ENCODE results near the gene RPL3. TPM values are rescaled to one million over a fixed set of nuclear protein-coding genes. Genes with fewer than 3 reads are reported as not detected.
A peak's percentile ranks its signal among the peaks of the same experiment; 100 is the strongest.

Gene RPL3
- total RNA-seq, 2 donors from 2014 or later: 2,218 to 2,701 TPM

DNA sequence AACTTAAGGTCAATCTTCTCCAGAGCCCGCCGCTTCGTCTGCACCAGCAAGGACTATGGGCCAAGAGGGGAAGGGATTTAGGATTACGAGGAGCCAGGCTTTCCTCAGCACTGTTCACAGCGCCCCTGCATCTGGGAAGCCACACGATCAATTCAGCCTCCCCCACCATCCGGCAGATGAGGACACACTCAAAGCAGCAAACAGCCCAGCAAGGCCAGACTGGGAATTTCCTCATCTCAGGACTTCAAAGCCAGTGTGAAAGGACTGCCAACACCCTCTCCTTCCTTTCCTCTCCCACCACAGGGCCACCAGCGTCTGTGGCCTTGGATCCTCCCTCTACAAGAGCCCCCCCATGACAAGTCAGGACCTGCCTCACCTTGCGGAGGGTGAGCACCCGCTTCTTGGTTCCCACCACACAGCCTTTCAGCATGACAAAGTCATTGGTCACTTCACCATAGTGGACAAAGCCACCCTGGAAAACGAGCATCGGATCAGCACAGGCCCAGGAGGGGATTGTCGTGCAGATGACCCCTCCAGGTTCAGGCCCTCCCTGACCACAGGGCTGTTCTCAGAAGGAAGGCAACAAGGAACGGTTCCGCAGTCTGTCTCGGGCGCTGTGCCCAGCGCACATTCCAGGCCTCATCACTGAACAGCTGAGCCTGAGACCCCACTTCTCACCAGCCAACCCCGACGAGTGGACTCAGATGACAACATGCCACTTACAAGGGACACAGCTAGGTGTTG is 6.0 kb downstream of the RPL3 start:
- 94 to 96% methylated on average over 18 to 20 of the region's 20 CpGs for WGBS, 2 experiments (ENCODE audit: insufficient coverage in 1 of 2, insufficient read length in 1 of 2)
- peaks cover 82% of the 10 kb centered on the region for H3K36me3 Mint-ChIP-seq (ENCODE audit: low read depth)
- H3K27ac ChIP-seq (ENCODE audit: low read depth, low read length): peak overlapping the region; percentile 6
- H3K27me3 Mint-ChIP-seq (ENCODE audit: insufficient read depth): no peaks in the 10 kb centered on the region
- H3K9me3 Mint-ChIP-seq: no peaks in the 10 kb centered on the region
- H3K4me1 Mint-ChIP-seq: peaks cover 39% of the 10 kb centered on the region
- TF ChIP-seq, protein P1, sequence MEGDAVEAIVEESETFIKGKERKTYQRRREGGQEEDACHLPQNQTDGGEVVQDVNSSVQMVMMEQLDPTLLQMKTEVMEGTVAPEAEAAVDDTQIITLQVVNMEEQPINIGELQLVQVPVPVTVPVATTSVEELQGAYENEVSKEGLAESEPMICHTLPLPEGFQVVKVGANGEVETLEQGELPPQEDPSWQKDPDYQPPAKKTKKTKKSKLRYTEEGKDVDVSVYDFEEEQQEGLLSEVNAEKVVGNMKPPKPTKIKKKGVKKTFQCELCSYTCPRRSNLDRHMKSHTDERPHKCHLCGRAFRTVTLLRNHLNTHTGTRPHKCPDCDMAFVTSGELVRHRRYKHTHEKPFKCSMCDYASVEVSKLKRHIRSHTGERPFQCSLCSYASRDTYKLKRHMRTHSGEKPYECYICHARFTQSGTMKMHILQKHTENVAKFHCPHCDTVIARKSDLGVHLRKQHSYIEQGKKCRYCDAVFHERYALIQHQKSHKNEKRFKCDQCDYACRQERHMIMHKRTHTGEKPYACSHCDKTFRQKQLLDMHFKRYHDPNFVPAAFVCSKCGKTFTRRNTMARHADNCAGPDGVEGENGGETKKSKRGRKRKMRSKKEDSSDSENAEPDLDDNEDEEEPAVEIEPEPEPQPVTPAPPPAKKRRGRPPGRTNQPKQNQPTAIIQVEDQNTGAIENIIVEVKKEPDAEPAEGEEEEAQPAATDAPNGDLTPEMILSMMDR (conservative IDR thresholded peaks at IDR 0.05): no peak
- no peaks in the 10 kb centered on the region for H3K9me3 ChIP-seq (ENCODE audit: control insufficient read depth, low read length)
- peak overlapping the region; percentile 82 for H3K27ac Mint-ChIP-seq
- DNase-seq: no peak
- peak overlapping the region; percentile 29 for H3K9ac ChIP-seq (ENCODE audit: extremely low read depth, low read length, poor library complexity, severe bottlenecking)
- peaks cover 71% of the 10 kb centered on the region for H3K36me3 ChIP-seq (ENCODE audit: control insufficient read depth, insufficient read depth, low read length)
- H3K4me3 ChIP-seq (ENCODE audit: low read length): peak overlapping the region; percentile 18
- H3K27me3 ChIP-seq (ENCODE audit: control insufficient read depth, insufficient read depth, low read length, poor library complexity, severe bottlenecking): no peaks in the 10 kb centered on the region
- H3K4me3 Mint-ChIP-seq: no peak overlapping the region
- H3K4me1 ChIP-seq (ENCODE audit: control insufficient read depth, insufficient read depth, low read length): peaks cover 3% of the 10 kb centered on the region

DNA sequence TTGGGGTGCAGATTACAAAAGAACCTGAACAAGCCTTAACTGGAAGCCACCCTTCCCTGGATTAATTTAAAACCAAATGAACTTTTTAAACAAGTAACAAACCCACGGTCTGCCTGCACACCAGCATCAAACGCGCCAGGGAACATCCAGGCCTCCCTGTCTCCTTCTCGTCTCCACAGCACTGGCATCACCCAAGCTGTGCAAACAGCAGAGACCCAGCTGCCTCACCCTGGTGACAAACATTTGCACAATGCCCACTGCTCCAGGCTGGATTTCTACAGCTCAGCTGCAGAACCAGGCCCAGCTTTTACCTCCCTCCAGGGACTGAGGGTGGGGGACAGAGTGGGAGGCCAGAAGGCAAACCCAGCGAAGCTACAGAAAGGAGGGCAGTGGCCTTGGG is 7.0 kb downstream of the RPL3 start:
- Mint-ChIP-seq H3K9me3 (no peaks in the 10 kb centered on the region), H3K4me1 (peaks cover 30% of the 10 kb centered on the region), H3K36me3 (ENCODE audit: low read depth) (peaks cover 75% of the 10 kb centered on the region), H3K27ac (peak overlapping the region; percentile 96), H3K4me3 (no peak overlapping the region), H3K27me3 (ENCODE audit: insufficient read depth) (no peaks in the 10 kb centered on the region)
- no peak overlapping the region for H3K4me3 ChIP-seq (ENCODE audit: low read length)
- H3K9ac ChIP-seq (ENCODE audit: extremely low read depth, low read length, poor library complexity, severe bottlenecking): no peak overlapping the region
- peak; percentile 60 for DNase-seq
- H3K9me3 ChIP-seq (ENCODE audit: control insufficient read depth, low read length): no peaks in the 10 kb centered on the region
- no peaks in the 10 kb centered on the region for H3K27me3 ChIP-seq (ENCODE audit: control insufficient read depth, insufficient read depth, low read length, poor library complexity, severe bottlenecking)
- H3K36me3 ChIP-seq (ENCODE audit: control insufficient read depth, insufficient read depth, low read length): peaks cover 60% of the 10 kb centered on the region
- WGBS, 2 experiments (ENCODE audit: insufficient coverage in 1 of 2, insufficient read length in 1 of 2): 96 to 100% methylated on average over 4 to 5 of the region's 5 CpGs
- TF ChIP-seq, protein P1 (conservative IDR thresholded peaks at IDR 0.05): no peak
- peak overlapping the region; percentile 19 for H3K27ac ChIP-seq (ENCODE audit: low read depth, low read length)
- H3K4me1 ChIP-seq (ENCODE audit: control insufficient read depth, insufficient read depth, low read length): peaks cover 3% of the 10 kb centered on the region

DNA sequence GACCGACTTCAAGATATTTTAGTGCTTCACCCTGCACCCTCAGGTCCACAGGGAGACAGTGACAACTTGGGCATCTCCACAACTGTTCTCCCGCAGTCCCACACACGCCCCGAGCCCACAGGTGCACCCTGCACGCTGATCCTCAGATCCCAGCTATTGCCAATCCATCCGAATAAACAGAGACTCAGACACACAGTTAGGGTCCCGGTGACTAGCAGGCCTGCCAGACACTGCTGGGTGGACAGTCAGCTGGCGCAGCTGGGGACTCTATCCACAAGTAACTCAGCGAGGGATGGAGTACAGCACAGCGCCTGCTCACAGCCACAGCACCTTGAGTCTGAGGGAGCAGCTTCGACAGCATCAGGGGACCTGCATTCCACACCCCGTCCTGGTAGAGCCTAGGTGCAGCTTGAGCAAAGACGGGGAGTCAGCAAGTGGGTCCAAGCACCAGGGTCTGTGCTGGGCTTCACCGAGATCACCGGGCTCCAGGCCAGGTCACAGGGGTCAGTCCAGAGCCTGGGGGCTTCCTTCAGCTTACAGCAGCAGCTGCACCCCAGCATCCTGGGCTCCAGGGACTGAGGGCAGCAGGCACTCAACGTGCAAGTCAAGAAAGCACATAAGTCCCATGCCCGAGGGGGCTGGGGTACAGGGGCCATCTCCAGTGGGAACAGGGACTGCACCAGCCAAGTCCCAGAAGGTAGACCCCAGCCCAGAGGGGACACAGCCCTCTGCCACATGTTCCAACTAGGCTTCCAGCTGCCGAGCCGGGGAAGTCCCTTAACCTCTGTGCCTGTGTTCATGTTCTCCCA is 7.6 kb downstream of the RPL3 start:
- Histone ChIP-seq H3K27me3 (ENCODE audit: control insufficient read depth, insufficient read depth, low read length, poor library complexity, severe bottlenecking) (no peaks in the 10 kb centered on the region), H3K9ac (ENCODE audit: extremely low read depth, low read length, poor library complexity, severe bottlenecking) (no peak overlapping the region), H3K36me3 (ENCODE audit: control insufficient read depth, insufficient read depth, low read length) (peaks cover 54% of the 10 kb centered on the region), H3K4me1 (ENCODE audit: control insufficient read depth, insufficient read depth, low read length) (peaks cover 3% of the 10 kb centered on the region), H3K9me3 (ENCODE audit: control insufficient read depth, low read length) (no peaks in the 10 kb centered on the region), H3K27ac (ENCODE audit: low read depth, low read length) (peak overlapping the region; percentile 19), H3K4me3 (ENCODE audit: low read length) (no peak overlapping the region)
- no peaks in the 10 kb centered on the region for H3K9me3 Mint-ChIP-seq
- no peaks in the 10 kb centered on the region for H3K27me3 Mint-ChIP-seq (ENCODE audit: insufficient read depth)
- H3K27ac Mint-ChIP-seq: peak overlapping the region; percentile 96
- H3K4me3 Mint-ChIP-seq: no peak overlapping the region
- peak; percentile 80 for DNase-seq
- H3K36me3 Mint-ChIP-seq (ENCODE audit: low read depth): peaks cover 69% of the 10 kb centered on the region
- TF ChIP-seq, protein P1 (conservative IDR thresholded peaks at IDR 0.05): no peak
- peaks cover 24% of the 10 kb centered on the region for H3K4me1 Mint-ChIP-seq
- WGBS, 2 experiments (ENCODE audit: insufficient coverage in 1 of 2, insufficient read length in 1 of 2): 91 to 94% methylated on average over 17 to 19 of the region's 19 CpGs

Measured in endodermal cell (in vitro differentiated cells).